Measurements from ENCODE around the gene CLNK.
"Not testable (repeated sequence)": the region's sequence is repeated elsewhere in the genome, so short reads cannot be mapped to it uniquely, and the experiment has no call there.

GRCh38 chr4:10574553-10574952 lies 110.0 kb downstream of the CLNK start:
- TF ChIP-seq CTCF (IDR thresholded peaks at IDR 0.05); ZFX (IDR thresholded peaks at IDR 0.05; ENCODE audit: borderline replicate concordance): not testable (repeated sequence)

All from 22Rv1 (cell line).